HuH-7.5 (cell line): ENCODE data around the gene LAMA2.

Experiments used
- DNase-seq: peaks from one replicate; pipeline ENCODE4 v3.0.0; 2011; ENCODE audit warnings: low spot score

The LAMA2 gene

GRCh38 chr6:128899341-128900050, 16.6 kb downstream of the LAMA2 start:
- no peak for DNase-seq

- DNase-seq, result no peak
Measured at GRCh38 chr6:128903715-128904114, 20.8 kb downstream of the LAMA2 start.

- no peak for DNase-seq
Measured at GRCh38 chr6:128914051-128914450, 31.1 kb downstream of the LAMA2 start.

- no peak for DNase-seq
Measured at GRCh38 chr6:128918886-128919285, 35.9 kb downstream of the LAMA2 start.

GRCh38 chr6:128919412-128920180, 36.7 kb downstream of the LAMA2 start:
- no peak for DNase-seq

GRCh38 chr6:128925765-128926164, 42.8 kb downstream of the LAMA2 start:
- no peak for DNase-seq

GRCh38 chr6:128929869-128930268, 46.9 kb downstream of the LAMA2 start:
- no peak for DNase-seq

- no peak for DNase-seq
Measured at GRCh38 chr6:128930321-128930720, 47.4 kb downstream of the LAMA2 start.

GRCh38 chr6:128932061-128932460, 49.1 kb downstream of the LAMA2 start:
- no peak for DNase-seq

GRCh38 chr6:128950864-128951263, 67.9 kb downstream of the LAMA2 start:
- DNase-seq, result no peak

GRCh38 chr6:128952902-128953301, 70.0 kb downstream of the LAMA2 start:
- no peak for DNase-seq

- DNase-seq, result no peak
Measured at GRCh38 chr6:128954308-128955043, 71.5 kb downstream of the LAMA2 start.

GRCh38 chr6:128963561-128963960, 80.6 kb downstream of the LAMA2 start:
- DNase-seq, result no peak

- DNase-seq, result no peak
Measured at GRCh38 chr6:128964233-128964755, 81.4 kb downstream of the LAMA2 start.

GRCh38 chr6:128964771-128965170, 81.8 kb downstream of the LAMA2 start:
- DNase-seq, result no peak

- DNase-seq, result no peak
Measured at GRCh38 chr6:128966934-128967333, 84.0 kb downstream of the LAMA2 start.

GRCh38 chr6:128979071-128979470, 96.1 kb downstream of the LAMA2 start:
- no peak for DNase-seq

GRCh38 chr6:128981716-128982115, 98.8 kb downstream of the LAMA2 start:
- no peak for DNase-seq

GRCh38 chr6:128990360-128990759, 107.4 kb downstream of the LAMA2 start:
- no peak for DNase-seq

GRCh38 chr6:128990915-128991314, 108.0 kb downstream of the LAMA2 start:
- DNase-seq, result no peak

GRCh38 chr6:128993166-128993565, 110.2 kb downstream of the LAMA2 start:
- DNase-seq, result no peak

GRCh38 chr6:128997880-128998279, 114.9 kb downstream of the LAMA2 start:
- no peak for DNase-seq
